ENCODE results near the gene GNPTG.

Gene GNPTG

GRCh38 chr16:1349351-1349750, 2.4 kb upstream of the GNPTG start:
- no peak for DNase-seq

GRCh38 chr16:1349951-1350350, 1.8 kb upstream of the GNPTG start:
- no peak for DNase-seq

- no peak for DNase-seq
Measured at GRCh38 chr16:1350691-1351090, 1.0 kb upstream of the GNPTG start.

GRCh38 chr16:1351215-1351581, 533 bp upstream of the GNPTG start:
- no peak for DNase-seq

- no peak for DNase-seq
Measured at GRCh38 chr16:1354815-1355540, 3.2 kb downstream of the GNPTG start.

GRCh38 chr16:1355591-1355990, 3.9 kb downstream of the GNPTG start:
- no peak for DNase-seq

- DNase-seq, result no peak
Measured at GRCh38 chr16:1356061-1356900, 4.5 kb downstream of the GNPTG start.

- DNase-seq, result no peak
Measured at GRCh38 chr16:1357906-1358566, 6.3 kb downstream of the GNPTG start.

GRCh38 chr16:1361685-1362360, 10.1 kb downstream of the GNPTG start:
- no peak for DNase-seq

- DNase-seq, result no peak
Measured at GRCh38 chr16:1362807-1363206, 11.1 kb downstream of the GNPTG start.

- peak; percentile 86 for DNase-seq
Measured at GRCh38 chr16:1363501-1364041, 11.8 kb downstream of the GNPTG start.

GRCh38 chr16:1364510-1364909, 12.8 kb downstream of the GNPTG start:
- DNase-seq, result no peak

GRCh38 chr16:1366060-1366711, 14.5 kb downstream of the GNPTG start:
- no peak for DNase-seq

GRCh38 chr16:1366712-1367299, 15.1 kb downstream of the GNPTG start:
- DNase-seq, result no peak

- DNase-seq, result no peak
Measured at GRCh38 chr16:1367486-1368174, 15.9 kb downstream of the GNPTG start.

- no peak for DNase-seq
Measured at GRCh38 chr16:1371054-1371978, 19.6 kb downstream of the GNPTG start.

GRCh38 chr16:1372292-1372950, 20.7 kb downstream of the GNPTG start:
- no peak for DNase-seq

- DNase-seq, result no peak
Measured at GRCh38 chr16:1374418-1375297, 22.9 kb downstream of the GNPTG start.

- no peak for DNase-seq
Measured at GRCh38 chr16:1375298-1375640, 23.5 kb downstream of the GNPTG start.
